HG03108 (cell line): Measurements from ENCODE around the gene RNF26.

ENCODE experiments used
- ATAC-seq: cut with Tn5 transposase; IDR thresholded peaks from one replicate; pipeline ENCODE4 v1.9.1; 2021; ENCODE audit warnings: moderate library complexity; ENCODE audit not compliant: unreplicated experiment

Gene RNF26

GRCh38 chr11:119315131-119316015 lies 19.0 kb upstream of the RNF26 start:
- no peak for ATAC-seq

GRCh38 chr11:119316016-119316728 lies 18.2 kb upstream of the RNF26 start:
- no peak for ATAC-seq

- no peak for ATAC-seq
These were observed 17.4 kb upstream of the RNF26 start, which contains the start of gene MCAM for GRCh38 chr11:119316729-119317591. Gene MCAM (minus strand): TSS chr11:119317130. CDS start chr11:119317101, 29 bp downstream.

GRCh38 chr11:119317592-119318239 lies 16.6 kb upstream of the RNF26 start:
- ATAC-seq: no peak

GRCh38 chr11:119318240-119319135 lies 15.8 kb upstream of the RNF26 start:
- no peak for ATAC-seq

- no peak for ATAC-seq
These were observed 15.1 kb upstream of the RNF26 start for GRCh38 chr11:119319136-119319699.

- no peak for ATAC-seq
These were observed 14.6 kb upstream of the RNF26 start for GRCh38 chr11:119319700-119320239.

- ATAC-seq: no peak
These were observed 14.0 kb upstream of the RNF26 start for GRCh38 chr11:119320240-119320775.

GRCh38 chr11:119320776-119321524 lies 13.4 kb upstream of the RNF26 start:
- ATAC-seq: peak; percentile 31

GRCh38 chr11:119322360-119322739 lies 12.0 kb upstream of the RNF26 start:
- no peak for ATAC-seq

- ATAC-seq: no peak
These were observed 11.3 kb upstream of the RNF26 start for GRCh38 chr11:119322921-119323531.

GRCh38 chr11:119323532-119324033 lies 10.7 kb upstream of the RNF26 start:
- ATAC-seq: no peak

GRCh38 chr11:119324189-119324588 lies 10.1 kb upstream of the RNF26 start:
- ATAC-seq: no peak

- ATAC-seq: no peak
These were observed 5.0 kb upstream of the RNF26 start for GRCh38 chr11:119329320-119329719.

GRCh38 chr11:119330237-119330636 lies 4.1 kb upstream of the RNF26 start:
- no peak for ATAC-seq

- ATAC-seq: no peak
These were observed 2.1 kb upstream of the RNF26 start for GRCh38 chr11:119332111-119332765.
